Measurements from ENCODE around the gene MORC2.

MORC2 gene

DNA sequence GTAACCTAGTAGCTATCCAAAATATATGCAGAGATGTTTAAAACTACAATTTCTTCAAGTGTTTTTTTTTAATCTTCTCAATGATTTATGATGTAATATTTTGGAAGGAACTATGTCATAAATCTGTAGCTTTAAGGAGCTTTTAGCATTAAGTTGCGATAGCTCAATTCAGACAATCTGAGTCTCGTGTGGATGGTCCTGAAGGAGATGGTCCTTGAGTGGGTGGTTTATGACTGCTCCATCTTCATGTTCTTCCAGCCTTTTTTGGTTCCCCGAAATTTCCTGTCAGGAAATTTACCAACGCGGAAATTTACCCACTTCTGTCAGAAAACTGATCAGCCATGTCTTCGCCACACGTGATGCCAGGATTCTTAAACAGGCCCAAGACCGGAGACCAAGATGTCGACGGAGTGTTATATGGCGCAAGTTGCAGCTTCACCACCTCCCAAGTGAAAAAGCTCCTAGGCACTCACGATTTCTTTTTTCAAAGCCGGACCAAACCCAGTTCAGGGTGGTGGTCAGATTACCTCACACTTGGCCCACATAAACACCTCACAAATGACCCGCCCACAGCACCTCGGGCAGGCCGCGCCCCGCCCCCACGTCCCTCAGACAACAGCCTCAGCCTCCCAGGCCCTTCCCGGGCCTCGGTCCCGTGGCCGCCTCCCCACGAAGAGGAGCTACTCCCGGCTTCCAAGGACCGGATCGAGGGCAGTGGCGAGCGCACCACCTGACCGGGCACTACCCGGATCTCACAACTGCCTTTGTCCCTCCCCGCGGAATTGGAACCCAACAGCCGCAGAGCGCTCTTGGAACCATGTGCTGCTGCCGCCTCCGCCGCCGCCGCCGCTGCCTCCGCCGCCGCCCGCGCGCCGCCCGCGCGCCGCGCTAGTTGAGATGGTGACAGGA lies at the start of gene MORC2:
Gene MORC2 (minus strand): TSS at position 760 of the 909 bp plus-strand sequence. CDS start 885 bp downstream, outside the sequence.
- peak in 6 of 56 donors; percentile 41 to 84 (median 72) for DNase-seq

DNA sequence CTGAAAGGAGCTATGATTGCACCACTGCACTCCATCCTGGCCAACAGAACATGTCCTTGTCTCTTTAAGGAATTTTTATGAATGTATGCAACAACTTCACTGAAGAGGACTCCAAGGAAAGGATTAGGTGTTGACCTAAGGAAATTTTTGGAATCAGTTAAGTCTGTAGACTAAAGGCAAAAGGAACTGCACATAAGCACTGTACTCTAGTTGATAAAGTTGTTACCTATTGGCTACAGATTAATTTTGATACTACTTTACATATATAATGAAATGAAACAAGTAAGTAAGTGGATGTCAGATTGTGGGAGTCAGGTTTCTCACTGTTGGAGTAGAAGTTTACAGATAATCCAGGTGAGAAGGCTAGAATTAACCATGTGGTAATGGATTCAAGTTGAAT lies 37.0 kb upstream of the MORC2 start:
- DNase-seq: no peak

DNA sequence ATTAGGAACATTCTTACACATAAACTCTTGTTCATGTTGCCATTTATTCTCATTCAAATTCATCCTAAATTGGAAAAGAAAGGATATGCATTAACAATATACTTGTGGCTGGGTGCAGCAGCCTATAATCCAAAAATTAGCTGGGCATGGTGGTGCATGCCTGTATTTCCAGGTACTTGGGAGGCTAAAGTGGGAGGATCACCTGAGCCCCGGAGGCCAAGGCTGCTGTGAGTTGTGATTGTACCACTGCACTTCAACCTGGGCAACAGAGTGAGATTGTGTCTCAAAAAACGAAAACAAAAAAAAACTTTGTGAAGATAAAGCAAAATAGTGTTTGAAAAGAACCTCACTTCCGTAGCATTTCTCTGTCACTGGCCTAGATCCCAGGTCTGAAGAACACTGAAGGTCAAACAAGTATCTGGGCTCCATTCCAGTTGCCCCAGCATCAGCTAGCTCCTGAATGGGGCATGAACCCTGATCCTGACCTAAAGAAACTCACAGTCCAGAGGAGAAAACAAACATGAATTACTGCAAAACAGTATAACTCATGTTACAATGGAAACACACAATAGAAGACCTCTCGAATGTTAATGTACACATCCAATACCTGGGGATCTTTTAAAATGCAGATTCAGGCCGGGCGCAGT lies 32.7 kb upstream of the MORC2 start:
- no peak for DNase-seq

DNA sequence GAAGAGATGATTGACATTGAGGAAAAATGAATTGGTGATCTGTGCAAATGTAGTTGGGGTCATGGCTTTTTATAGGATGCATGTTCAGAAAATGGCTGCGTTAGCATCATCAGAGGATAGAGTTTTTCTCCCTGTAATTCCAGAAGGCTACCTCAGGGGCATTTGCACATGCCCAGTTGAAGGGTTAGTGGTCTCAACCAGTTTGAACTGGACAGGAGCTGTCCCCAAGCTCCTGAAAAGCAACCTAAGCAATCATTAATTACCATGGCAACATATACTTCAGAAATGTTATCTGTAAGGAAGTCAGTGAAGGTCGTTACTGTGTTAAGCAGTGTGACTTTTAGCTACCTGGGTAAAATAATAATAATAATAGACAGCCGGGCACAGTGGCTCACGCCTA lies 29.8 kb upstream of the MORC2 start:
- no peak for DNase-seq

DNA sequence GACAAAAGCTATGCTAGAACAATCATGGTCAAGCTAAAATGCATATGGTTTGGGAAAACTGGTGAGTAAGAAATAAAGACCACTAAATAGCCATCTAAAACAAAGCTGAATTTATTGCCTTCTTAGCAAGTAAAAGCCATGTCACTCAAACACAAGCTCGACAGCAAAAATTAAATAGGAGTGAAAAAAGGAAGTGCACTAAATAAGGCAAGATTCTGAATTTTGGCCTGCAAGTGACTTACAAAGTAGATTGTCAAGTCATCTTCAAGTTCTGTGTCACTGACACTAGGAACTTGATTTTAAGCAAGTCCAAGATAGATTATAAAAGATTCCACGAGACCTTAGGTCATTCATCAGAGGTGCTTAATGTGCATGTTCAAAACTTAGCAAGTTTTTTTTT lies 27.9 kb upstream of the MORC2 start:
- DNase-seq: no peak

DNA sequence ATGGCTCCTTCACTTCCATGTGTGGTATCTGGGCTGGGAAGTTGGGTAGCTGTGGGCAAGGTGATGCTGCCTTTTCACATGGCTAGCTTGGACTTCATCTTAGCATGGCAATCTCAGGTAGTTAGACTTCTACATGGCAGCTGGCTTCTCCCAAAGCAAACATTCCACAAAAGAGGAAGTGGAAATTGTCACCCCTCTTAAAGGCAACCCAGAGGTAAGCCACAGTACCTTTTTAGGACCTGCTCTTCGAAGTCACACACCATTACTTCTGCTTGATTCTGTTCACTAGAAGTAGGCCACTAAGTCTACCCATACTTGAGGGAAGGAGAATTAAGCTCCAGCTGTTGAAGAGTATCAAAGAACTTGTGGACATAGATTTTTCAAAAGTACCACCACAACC lies 26.4 kb upstream of the MORC2 start:
- no peak for DNase-seq

DNA sequence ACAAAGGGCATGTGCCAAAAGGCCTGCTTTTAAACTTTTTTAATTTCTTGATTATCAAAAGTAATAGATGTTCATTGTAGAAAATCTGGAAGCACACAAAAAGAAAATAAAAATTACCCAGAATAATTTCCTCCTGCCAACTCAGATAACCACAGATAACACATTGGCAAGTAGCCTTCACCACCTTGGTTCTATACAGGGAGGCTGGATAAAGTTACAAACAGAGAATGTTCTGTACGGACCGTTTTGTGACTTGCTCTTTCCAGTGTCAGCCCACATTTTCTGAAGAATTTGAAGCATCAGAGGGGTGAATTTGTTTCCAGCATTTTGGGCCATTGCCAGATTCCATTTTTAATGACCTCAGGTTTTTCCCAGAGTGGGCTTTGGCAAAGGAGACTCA lies 24.0 kb upstream of the MORC2 start:
- no peak for DNase-seq

DNA sequence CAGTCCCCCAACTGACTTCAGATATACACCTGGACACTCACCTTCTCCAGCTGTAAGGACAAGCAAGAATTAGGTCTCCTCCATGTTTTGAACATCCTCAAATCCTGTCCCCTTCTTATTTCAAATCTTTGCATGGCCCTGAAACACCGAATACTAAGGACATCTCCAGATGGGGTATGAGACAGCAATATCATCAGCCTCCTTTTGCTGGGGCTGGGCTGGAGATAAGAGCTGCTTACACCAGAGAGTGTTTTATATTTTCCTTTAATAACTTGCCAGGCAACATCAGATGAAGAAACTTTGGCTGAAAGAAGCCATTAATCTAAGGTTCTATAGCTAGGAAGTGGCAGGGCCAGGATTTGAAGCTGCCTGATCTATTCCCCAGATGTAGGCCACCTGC lies 22.1 kb upstream of the MORC2 start:
- DNase-seq: no peak

DNA sequence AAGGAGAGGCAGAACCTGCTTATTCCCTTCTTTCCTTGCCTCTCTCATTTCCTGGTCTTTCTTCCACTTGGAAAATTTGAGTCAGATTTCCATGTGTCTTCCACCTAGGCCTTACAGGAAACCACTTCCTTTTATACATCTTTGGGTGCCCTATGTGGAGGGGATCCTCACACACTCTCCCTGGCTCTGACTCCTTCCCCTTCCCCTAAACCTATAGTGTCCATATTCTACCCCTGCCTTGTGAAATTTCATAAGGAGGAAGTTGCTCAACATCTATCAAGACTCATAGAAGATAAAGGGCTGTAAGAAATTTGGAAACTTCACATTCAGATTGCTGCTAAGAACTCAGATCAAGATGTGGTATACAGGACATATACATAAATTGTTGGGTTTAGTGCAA lies 20.9 kb upstream of the MORC2 start:
- no peak for DNase-seq

DNA sequence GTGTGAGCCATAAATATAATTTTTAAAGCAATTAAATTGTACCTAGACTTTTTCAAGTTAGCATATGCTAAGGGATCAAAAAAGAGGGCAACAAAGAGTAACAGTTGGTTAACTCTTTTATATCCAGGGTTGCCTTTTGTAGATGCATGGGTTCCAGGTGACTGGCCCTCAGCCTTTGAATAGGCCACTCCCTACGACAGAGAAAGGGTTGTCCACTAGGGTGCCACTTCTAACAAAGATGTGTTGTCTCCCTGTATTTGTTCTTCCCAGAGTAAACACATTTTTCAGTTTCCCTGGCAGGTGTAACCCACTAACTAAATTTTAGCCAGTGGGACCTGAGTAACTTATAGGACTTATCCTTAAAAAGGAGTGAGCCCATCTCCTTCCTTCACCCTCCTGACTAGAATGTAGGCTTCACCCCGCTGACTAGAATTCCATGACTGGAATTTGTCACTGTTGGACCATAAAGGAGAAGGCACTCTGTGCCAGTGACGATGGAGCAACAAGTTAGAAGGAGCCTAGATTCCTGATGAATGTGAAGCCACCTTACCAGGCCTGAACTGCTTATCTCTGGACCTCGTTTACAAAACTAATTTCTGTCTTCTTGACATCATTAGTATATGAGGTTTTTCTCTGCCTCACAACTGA lies 17.1 kb upstream of the MORC2 start:
- DNase-seq: peak in 1 of 56 donors; percentile 2

DNA sequence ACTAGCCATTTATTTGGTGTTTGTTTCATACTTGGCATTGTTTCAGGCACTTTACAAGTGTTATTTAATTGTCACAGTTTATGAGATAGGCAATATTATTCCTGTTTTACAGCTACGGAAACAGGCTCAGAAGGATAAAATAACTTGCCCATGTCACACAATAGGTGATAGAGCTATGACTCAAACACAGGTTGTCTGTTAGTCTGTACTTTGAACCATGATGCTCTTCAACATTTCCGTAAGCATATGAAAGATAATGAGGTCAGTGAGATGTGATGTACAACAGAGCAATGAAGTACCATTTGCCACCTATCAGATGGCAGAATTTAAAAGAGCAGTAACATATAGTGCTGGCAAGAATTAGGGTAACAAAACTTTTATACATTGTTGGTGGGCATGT lies 15.7 kb upstream of the MORC2 start:
- DNase-seq: no peak

DNA sequence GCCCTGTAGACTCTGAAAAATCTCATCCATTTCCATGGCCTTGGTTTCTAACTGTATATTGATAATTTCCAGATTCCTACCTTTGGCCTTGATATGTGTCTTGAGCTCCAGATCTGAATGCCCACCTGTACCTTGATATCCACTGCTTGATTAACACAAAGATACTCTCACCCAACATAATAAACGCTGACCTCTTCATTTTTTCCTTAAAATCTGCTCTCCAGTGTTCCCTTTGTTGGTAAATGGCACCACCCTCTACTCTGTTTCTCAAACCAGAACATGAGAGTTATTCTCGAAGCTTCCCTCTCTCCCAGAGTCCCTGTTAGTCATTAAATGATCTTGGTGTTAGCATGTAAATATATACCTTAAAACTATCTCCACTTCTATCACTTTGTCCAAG lies 13.9 kb upstream of the MORC2 start:
- DNase-seq: no peak

DNA sequence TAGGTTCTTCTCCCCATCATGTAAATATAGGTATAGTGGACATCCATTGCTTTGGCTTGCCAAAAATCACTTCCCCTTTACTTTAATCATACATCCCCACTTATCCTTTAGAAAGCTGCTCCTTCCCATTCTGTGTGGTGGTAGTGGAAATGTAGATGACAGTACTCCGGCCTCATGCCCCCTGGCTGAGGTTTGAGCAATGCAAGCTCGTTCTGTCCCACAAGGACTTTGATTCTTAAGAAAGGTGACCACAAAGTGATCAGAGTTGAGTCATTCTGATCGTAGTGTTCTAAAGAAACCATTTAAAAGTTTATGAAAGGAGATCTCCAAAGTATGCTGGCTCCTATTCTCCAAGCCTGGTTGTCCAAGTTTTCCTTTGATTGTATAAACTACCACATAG lies 11.4 kb upstream of the MORC2 start:
- DNase-seq: no peak

DNA sequence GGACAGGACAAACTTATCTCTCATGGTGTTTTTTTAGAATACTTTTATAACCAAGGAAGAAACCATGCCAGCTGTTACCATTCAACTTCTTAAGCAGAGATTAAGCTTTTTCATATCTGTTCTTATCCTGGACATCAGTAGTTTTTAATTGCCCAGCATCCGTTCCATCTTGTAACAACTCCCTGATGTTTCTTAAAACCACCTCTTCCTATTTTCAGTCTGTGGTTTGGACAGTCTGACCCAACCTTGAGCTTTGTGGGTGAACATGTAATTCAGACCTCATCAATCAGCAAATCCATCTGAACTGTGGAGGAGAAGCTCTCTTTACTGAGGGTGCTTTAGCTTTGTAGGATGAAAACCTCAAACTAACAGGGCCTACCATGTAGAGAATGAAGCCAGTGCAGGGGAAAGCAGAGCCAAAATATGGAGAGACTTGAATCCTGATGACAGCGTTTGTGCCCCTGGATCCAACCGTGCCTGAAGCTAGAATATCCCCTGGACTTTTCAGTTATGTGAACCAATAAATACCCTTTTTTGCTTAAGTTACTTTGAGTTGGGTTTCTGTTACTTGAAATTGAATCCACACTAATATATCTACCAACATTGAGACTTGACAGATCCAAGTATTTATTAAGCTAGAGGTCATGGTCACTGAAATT lies 9.9 kb upstream of the MORC2 start:
- no peak for DNase-seq

DNA sequence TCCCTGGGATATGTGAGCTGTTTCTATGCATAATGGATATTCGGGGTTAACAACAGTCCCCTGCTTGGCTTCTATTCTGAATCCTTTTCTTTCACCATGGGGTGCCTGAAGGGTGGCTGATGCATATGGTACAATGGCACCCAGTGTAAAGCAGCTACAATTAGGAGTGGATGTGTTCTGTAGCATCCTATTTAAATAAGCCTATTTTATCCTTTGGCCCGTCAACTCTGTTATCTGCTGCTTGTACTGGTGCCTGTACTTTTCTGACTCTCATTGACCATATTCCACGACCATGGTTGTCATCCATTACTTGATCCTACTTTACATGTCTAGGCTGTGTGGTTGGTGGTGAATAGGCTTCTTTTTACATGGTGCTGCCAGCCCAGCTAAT lies 1.8 kb upstream of the MORC2 start:
- no peak for DNase-seq

DNA sequence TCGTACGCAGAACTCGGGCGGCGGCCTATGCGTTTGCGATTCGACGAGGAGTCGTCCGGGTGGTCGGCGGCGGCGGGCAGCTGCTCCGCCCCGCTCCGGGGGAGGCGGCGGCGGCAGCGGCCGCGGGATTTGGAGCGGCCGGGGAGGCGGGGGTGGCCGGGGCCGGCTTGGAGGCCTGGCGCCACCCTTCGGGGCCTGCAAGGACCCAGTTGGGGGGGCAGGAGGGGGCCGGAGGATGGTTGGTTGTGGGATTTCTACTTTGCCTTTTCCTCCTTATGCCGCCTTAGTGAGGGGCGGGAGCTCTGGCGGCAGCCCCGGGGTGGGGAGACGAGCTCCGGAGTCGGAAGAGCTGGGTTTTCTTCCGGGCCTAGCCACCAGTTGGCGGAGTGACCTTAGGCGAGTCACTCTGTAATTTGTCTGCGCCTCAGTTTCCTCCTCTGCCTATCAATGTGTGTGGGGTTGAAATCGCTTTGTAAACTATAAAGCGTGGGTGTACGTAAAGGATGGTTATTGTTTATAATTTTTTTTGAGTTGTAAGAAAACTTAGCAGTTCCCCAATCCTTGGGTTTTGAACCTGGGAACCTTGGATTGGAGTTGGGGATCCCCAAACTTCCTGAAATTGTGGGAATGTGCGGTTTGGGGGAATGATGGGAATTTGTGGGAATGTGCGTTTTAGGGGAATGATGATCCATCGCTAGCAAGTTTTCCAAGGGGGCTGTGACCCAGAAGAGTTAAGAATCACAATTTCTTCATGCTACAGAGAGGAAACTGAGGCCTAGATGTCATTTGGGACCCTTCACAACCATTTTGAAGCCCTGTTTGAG lies 1.2 kb upstream of the MORC2 start:
- peak in 10 of 56 donors; percentile 1 to 68 (median 38) for DNase-seq

DNA sequence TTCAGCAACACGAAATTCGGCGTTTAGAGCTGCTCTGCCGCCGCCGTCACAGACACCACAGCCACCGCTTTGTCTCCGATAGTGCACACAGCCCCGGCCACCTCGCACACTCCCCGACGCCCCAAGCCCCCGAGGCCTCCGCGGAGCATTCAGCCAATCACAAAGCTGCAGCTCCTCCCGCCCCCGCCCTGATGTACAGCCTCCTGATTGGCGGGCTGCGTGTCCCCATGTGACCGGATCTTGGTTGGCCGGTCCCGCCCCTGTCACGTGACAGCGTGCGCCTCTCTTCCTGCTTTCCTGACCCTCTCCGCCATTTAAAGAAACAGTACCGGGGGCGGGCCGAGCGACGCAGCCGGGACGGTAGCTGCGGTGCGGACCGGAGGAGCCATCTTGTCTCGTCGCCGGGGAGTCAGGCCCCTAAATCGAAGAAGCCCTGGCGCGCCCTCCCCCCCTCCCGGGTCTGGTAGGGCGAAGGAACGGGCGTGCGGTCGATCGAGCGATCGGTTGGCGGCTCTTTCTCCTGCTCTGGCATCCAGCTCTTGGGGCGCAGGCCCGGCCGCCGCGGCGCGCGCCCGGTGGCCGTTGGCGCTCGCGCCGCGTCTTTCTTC lies 454 bp upstream of the MORC2 start, which contains the start of gene TUG1:
Gene TUG1 (plus strand): TSS at position 342 of the 608 bp plus-strand sequence.
- peak; percentile 83 to 99 (median 96) for DNase-seq

DNA sequence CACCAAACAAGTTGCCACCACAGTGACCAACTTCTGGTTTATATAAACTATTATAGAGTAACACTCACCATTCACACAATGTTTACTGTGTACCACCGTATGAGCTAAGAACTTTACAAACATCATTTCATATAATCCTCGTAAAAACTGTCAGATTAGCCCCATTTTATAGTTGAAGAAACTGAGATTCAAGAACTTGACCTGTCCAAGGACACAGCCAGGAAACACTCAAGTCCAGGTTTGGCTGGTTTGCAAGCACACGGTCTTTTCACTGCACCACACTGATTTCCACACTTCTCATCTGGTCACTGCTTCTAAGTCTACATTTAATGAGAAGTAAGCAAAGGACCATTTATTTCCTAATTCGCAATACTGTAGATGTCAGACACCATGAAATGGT lies 3.7 kb downstream of the MORC2 start:
- DNase-seq: no peak

DNA sequence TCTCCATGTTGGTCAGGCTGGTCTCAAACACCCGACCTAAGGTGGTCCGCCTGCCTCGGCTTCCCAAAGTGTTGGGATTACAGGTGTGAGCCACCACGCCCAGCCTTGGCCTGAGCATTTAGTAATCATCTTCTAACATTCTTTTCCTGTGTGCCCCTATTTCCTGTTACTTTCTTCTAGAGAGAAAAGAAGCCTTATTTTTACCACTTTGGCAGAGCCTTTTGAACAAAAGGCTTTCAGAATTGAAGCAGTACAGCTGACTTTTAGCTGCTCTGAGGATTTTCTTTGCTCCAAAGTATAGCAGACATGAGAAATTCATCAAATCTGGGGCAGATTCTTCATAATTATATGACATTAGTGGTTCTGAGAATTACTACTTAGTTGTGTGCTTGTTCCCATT lies 13.4 kb downstream of the MORC2 start:
- no peak for DNase-seq

DNA sequence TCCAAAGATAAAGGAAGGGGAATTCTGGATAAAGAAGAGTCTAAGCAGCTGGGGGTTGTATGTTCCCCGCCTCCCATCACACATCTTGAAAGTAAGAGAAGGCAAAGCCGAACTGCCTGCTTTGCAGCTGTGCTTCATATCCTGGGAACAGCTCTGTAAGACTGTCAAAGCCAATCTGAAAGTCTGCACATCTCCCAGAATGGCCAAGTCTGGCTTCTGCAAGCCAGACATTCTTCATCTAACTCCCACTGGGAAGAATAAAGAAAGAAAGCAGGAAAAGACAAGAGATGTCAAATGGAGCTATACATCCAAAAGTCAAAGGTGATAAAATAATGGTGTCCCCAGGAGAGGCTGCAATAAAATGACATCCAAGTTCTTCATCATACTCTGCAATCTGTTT lies 15.4 kb downstream of the MORC2 start:
- DNase-seq: no peak
